ENCODE measurements around the gene HDAC4.

DNA sequence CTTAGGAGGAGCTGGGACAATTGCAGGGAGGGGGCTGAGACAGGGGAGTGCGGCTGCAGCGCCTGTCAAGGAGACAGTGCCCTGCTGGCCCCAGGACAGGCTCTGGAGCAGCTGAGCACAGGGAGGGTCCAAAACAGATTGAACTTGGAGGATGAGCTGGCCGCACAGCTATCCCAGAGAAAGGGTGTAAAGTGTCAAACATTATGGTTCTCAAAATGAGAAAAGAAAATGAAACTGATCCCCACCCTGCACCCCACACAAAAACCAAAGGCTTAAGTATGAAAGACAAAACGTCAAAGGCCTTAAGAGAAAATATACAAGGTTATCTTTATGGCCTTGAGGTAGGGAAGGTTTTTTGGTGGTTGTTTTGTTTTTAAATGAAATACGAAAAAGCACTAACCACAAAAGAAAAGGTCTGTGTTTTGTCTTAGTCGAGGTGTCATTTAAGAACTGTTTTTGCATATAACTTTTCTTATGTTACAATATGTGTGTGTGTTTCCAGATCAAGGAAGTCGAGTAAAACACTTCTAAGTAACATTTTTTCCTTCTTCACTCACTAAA lies 111.8 kb downstream of the HDAC4 start:
- TF ChIP-seq, protein P1, sequence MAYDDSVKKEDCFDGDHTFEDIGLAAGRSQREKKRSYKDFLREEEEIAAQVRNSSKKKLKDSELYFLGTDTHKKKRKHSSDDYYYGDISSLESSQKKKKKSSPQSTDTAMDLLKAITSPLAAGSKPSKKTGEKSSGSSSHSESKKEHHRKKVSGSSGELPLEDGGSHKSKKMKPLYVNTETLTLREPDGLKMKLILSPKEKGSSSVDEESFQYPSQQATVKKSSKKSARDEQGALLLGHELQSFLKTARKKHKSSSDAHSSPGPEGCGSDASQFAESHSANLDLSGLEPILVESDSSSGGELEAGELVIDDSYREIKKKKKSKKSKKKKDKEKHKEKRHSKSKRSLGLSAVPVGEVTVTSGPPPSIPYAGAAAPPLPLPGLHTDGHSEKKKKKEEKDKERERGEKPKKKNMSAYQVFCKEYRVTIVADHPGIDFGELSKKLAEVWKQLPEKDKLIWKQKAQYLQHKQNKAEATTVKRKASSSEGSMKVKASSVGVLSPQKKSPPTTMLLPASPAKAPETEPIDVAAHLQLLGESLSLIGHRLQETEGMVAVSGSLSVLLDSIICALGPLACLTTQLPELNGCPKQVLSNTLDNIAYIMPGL (CRISPR knock-in tag; IDR thresholded peaks at IDR 0.05), result no peak
- TF ChIP-seq ZNF668 (CRISPR knock-in tag; IDR thresholded peaks at IDR 0.05), result no peak
- no peak for TF ChIP-seq MTA1 (IDR thresholded peaks at IDR 0.05; ENCODE audit: borderline replicate concordance)
- TF ChIP-seq ELK3 (CRISPR knock-in tag; IDR thresholded peaks at IDR 0.05), result no peak
- TF ChIP-seq, protein P2, sequence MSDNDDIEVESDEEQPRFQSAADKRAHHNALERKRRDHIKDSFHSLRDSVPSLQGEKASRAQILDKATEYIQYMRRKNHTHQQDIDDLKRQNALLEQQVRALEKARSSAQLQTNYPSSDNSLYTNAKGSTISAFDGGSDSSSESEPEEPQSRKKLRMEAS (CRISPR knock-in tag; IDR thresholded peaks at IDR 0.05), result no peak
- TF ChIP-seq, protein P3, sequence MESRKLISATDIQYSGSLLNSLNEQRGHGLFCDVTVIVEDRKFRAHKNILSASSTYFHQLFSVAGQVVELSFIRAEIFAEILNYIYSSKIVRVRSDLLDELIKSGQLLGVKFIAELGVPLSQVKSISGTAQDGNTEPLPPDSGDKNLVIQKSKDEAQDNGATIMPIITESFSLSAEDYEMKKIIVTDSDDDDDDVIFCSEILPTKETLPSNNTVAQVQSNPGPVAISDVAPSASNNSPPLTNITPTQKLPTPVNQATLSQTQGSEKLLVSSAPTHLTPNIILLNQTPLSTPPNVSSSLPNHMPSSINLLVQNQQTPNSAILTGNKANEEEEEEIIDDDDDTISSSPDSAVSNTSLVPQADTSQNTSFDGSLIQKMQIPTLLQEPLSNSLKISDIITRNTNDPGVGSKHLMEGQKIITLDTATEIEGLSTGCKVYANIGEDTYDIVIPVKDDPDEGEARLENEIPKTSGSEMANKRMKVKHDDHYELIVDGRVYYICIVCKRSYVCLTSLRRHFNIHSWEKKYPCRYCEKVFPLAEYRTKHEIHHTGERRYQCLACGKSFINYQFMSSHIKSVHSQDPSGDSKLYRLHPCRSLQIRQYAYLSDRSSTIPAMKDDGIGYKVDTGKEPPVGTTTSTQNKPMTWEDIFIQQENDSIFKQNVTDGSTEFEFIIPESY (CRISPR knock-in tag; IDR thresholded peaks at IDR 0.05), result no peak
- no peak for TF ChIP-seq KLF6 (CRISPR knock-in tag; IDR thresholded peaks at IDR 0.05; ENCODE audit: borderline replicate concordance)
- TF ChIP-seq MYNN (IDR thresholded peaks at IDR 0.05), result no peak
- no peak for TF ChIP-seq MYNN (CRISPR knock-in tag; IDR thresholded peaks at IDR 0.05)
